ENCODE data around the gene RDM1.

DNA sequence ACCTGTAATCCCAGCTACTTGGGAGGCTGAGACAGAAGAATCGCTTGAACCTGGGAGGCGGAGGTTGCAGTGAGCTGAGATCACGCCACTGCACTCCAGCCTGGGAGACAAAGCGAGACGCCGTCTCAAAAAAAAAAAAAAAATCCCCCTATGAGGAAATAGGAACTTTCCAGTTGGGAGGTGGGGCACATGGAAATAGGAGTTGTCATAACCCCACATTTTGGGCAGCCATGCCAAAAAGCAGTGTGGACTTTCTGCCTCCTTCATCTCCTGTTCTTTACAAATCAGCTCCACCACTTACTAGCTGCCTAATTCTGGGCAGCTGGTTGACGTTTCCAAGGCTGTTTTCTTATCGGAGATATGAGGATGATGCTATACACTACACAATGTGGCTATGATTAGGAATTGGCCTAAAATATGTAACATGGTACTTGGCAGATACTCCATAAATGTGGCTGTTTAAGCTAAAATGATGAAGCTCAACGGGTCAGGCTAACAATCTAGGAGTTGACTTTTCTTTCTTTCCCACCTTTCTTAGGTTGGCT is 28.9 kb downstream of the RDM1 start:
- TF ChIP-seq, protein P1, sequence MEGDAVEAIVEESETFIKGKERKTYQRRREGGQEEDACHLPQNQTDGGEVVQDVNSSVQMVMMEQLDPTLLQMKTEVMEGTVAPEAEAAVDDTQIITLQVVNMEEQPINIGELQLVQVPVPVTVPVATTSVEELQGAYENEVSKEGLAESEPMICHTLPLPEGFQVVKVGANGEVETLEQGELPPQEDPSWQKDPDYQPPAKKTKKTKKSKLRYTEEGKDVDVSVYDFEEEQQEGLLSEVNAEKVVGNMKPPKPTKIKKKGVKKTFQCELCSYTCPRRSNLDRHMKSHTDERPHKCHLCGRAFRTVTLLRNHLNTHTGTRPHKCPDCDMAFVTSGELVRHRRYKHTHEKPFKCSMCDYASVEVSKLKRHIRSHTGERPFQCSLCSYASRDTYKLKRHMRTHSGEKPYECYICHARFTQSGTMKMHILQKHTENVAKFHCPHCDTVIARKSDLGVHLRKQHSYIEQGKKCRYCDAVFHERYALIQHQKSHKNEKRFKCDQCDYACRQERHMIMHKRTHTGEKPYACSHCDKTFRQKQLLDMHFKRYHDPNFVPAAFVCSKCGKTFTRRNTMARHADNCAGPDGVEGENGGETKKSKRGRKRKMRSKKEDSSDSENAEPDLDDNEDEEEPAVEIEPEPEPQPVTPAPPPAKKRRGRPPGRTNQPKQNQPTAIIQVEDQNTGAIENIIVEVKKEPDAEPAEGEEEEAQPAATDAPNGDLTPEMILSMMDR (IDR thresholded peaks at IDR 0.05 in 4 of 5, conservative IDR thresholded peaks at IDR 0.05 in 1 of 5) = no peak
- no peak for TF ChIP-seq POLR2A (IDR thresholded peaks at IDR 0.05)

Measured in gastrocnemius medialis (tissue), 4 donors.